NCI-H1436 treated with DMSO at 0.1 percent for 48 hours (cell line): ENCODE measurements around the gene PMEL.
"Not testable (repeated sequence)": the region's sequence is repeated elsewhere in the genome, so short reads cannot be mapped to it uniquely, and the experiment has no call there.

Source experiments
- DNase-seq: peaks from one replicate; lab custom pipeline; 2025; lab: John Stamatoyannopoulos, UW

Gene PMEL

GRCh38 chr12:55965941-55966407 is at the start of gene PMEL:
Gene PMEL, minus strand, starts transcription at chr12:55966042. Its CDS starts 31 bp downstream, at chr12:55966011.
- DNase-seq = no peak

DNA sequence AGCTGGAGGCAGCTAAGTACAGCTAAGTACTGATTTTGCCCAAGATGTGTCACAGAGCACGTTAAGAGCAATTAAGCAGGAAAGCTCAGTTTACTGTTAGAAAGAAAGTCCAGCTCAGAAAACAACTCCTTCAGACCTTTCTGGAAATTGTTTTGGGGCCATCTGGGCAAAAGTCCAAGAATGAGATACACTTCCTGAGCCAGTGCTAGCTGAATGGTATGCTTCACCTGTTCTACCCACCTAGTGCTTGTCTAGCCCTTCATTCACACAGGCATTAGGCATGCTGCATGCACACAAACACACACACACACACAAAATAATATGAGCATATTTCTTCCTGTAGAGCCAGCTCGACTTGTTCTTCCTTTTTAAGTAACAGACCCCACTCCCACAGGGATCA is 48.4 kb upstream of the PMEL start:
- DNase-seq = no peak

DNA sequence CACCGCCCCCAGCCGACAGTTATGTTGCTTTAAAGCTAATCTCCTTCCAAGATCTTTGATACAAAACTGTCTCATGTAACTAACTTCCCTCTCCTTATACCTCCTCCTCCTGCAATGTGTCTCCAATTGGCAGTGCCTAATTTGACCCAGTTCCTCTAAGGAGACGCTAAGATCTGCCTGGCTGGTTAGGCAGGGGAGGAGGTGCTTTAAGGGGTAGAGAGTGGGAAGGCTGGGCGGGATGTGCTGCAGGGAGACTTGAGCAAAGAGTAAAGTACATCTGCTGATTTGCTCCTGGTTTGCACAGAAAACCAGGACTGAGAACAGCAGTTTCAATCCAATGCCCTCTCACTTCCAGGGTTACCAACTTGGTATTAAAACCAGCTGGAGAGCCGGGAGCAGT is 47.6 kb upstream of the PMEL start:
- DNase-seq = no peak

DNA sequence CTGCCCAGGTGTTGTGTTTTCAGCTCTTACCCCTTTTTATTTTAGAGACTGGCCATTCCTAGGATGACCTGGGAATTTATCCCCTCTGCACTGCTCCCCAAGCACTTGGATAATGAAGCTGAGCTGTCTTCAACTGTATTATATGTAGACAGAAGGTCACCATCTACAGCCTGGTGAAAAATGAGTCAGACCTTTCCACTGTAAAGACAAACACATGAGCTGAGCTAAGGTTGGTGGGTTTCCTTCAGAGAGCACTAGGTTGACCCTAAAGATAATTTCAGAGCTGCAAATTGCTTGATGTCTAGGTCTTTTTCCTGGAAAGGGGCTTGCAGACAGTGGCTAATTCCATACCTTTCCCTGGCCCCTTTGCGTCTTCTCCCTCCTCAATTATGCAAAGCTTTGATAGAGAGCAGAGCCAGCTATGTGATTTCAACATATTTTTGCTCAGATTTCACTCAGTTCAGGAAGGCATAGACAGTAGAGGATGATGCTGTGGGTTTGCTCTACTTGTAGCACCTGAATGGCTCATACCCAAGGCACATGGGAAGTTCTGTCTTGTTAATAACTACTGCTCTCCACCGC is 45.8 kb upstream of the PMEL start:
- no peak for DNase-seq

DNA sequence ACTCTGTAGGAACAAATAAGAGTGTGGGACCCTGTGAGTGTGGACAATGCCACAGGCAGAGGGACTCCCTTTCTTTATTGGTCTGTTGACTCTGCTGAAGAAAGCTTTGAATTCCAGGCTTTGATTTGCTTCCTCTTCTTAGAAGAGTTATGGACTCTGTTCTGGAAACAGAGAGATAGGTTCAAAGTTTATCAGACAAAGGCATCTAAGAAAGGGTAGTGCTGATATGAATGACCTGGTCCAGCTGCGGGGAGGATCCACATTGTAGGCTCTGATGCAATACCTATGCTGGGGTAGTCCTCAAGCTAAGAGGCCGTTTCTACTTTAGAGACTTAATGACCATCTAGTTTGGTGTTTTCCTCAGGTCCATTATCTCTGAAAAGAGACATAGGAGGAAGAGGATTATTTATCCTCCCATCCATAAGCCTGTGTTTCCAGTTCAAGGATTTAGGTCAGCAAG is 44.3 kb upstream of the PMEL start:
- no peak for DNase-seq

- no peak for DNase-seq
These were observed 42.0 kb upstream of the PMEL start for GRCh38 chr12:56007564-56008559.

GRCh38 chr12:56004211-56004610 is 38.4 kb upstream of the PMEL start:
- no peak for DNase-seq

DNA sequence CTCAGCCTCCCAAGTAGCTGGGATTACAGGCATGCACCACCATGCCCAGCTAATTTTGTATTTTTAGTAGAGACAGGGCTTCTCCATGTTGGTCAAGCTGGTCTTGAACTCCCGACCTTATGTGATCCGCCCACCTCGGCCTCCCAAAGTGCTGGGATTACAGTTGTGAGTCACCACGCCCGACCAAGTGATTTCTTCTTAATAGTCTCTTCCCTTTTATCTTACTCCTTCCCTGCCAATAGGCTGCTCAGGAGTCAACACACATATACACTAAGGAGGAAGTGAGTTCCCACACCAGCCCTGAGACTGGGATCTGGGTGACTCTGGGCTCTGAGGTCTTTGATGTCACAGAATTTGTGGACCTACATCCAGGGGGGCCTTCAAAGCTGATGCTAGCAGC is 37.5 kb upstream of the PMEL start:
- not testable (repeated sequence) for DNase-seq

- DNase-seq = no peak
These were observed 35.8 kb upstream of the PMEL start for GRCh38 chr12:56001487-56002100.

- not testable (repeated sequence) for DNase-seq
These were observed 34.2 kb upstream of the PMEL start for GRCh38 chr12:55999999-56000540.

GRCh38 chr12:55999522-55999921 is 33.7 kb upstream of the PMEL start:
- not testable (repeated sequence) for DNase-seq

GRCh38 chr12:55997535-55997859 is 31.7 kb upstream of the PMEL start:
- DNase-seq = no peak

DNA sequence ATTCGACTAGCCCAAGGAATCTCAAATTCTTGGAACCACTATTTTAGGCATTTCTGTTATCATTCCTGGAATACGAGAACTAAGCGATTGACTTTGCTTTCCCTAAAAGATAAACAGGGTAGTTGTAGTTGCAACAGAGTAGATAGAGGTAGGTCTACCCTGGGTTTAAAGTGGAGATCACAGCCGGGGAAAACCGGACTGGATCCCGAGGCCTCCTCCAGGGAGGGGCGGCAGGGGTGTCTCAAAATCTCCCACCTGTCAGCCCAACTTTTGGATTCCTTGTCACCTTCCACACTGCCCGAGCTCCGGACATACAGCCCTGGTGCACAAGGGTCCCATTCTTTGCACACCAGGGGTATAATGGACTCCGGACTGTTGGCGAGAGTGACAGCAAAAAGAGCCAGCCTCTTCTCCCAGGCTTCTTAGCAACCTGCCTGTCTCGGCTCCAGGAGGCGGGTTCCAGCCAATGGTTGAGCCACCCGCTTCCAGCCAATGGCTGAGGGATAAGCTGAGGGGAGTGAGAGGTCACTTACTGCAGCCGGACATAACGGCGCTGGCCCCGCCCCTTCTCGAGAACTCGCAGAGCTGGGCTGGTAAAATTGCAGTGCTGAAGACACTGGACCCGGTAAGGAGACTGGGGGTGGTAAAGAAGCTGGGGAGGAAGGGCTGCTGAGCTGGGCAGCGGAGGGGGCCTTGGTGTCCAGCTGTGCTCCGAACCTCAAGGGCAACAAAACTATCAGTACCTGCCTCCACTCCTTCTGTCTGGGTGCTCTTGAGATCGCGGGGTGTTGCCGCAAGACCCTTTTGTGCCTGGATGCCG is 31.1 kb upstream of the PMEL start, which contains the start of gene SUOX:
SUOX (plus strand) TSS at position 562 of the 820 bp plus-strand sequence. CDS start 4,946 bp downstream, outside the sequence.
- DNase-seq = peak; percentile 64

- no peak for DNase-seq
These were observed 30.4 kb upstream of the PMEL start for GRCh38 chr12:55996201-55996714.

GRCh38 chr12:55995366-55995765 is 29.5 kb upstream of the PMEL start:
- DNase-seq = no peak

- DNase-seq = no peak
These were observed 27.5 kb upstream of the PMEL start for GRCh38 chr12:55993230-55993853.

DNA sequence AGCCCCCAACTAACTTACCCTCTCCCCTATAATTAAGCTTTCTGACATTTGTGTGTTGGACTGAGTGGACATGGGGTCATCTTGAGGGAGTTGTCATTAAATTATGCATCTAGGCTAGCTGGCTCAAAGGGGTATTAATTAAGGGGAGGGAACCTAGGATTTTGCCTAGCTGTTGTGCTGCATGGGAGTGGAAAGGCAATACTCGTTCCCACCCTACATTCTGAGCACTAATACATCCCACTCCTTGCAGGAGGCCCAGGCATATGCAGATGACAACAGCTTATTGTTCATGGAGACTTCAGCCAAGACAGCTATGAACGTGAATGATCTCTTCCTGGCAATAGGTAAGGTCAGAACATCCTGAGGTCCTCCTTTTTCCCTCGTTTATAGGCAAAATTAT is 25.3 kb upstream of the PMEL start:
- no peak for DNase-seq

- not testable (repeated sequence) for DNase-seq
These were observed 20.1 kb upstream of the PMEL start for GRCh38 chr12:55985976-55986375.

- DNase-seq = no peak
These were observed 19.5 kb upstream of the PMEL start for GRCh38 chr12:55985341-55985740.

GRCh38 chr12:55984861-55985260 is 19.0 kb upstream of the PMEL start:
- DNase-seq = no peak
